Common myeloid progenitor, CD34-positive (primary cell): ENCODE measurements around the gene GOLGA2.

ENCODE experiments used
- CTCF ChIA-PET: fragments of 350-600 bp; sonication (Branson Sonifier 250); formaldehyde crosslinking; loops from one replicate; lab custom pipeline; 2021; ENCODE audit warnings: antibody characterized with exemption; lab: Charles Lee
- POLR2A ChIA-PET: fragments of 350-600 bp; sonication (Branson Sonifier 250); formaldehyde crosslinking; loops from one replicate; lab custom pipeline; 2021; ENCODE audit warnings: antibody characterized with exemption; lab: Charles Lee
- DNase-seq, 3 donors: peaks; one replicate each; pipeline versions ENCODE4 v3.0.0 to v3.0.0-alpha.2; 2013
- H3K27ac ChIP-seq, 2 experiments: 1 replicate in 1 of 2; 2 replicates in 1 of 2; pipeline ENCODE4 v1.7.0; 2013; ENCODE audit warnings: inconsistent platforms in 2 of 2, low read length in 2 of 2, mild to moderate bottlenecking in 2 of 2, low read depth in 1 of 2, moderate library complexity in 1 of 2; ENCODE audit not compliant: severe bottlenecking in 2 of 2, insufficient read depth in 1 of 2, poor library complexity in 1 of 2
- H3K27me3 ChIP-seq, 5 experiments: replicated peaks in 2 of 5; 1 replicate in 3 of 5; 2 replicates in 2 of 5; pipeline versions ENCODE4 v1.6.1 to v1.7.0; 2013; ENCODE audit warnings: low read length in 4 of 5, mild to moderate bottlenecking in 2 of 5, moderate library complexity in 2 of 5, inconsistent platforms in 1 of 5; ENCODE audit not compliant: insufficient read depth in 5 of 5, control insufficient read depth in 4 of 5
- H3K36me3 ChIP-seq, 4 experiments: 1 replicate in 2 of 4; 2 replicates in 2 of 4; pipeline versions ENCODE4 v1.6.1 to v1.7.0; 2013; ENCODE audit warnings: low read length in 3 of 4, control low read depth in 1 of 4, mild to moderate bottlenecking in 1 of 4; ENCODE audit not compliant: control insufficient read depth in 4 of 4, insufficient read depth in 4 of 4
- H3K4me1 ChIP-seq, 4 experiments: 1 replicate in 3 of 4; 2 replicates in 1 of 4; pipeline versions ENCODE4 v1.6.1 to v1.7.1; 2013; ENCODE audit warnings: low read length in 3 of 4, mild to moderate bottlenecking in 3 of 4, control low read depth in 1 of 4, inconsistent platforms in 1 of 4, moderate library complexity in 1 of 4; ENCODE audit not compliant: control insufficient read depth in 4 of 4, insufficient read depth in 4 of 4; ENCODE audit errors: control extremely low read depth in 1 of 4
- H3K4me3 ChIP-seq, 7 experiments: 1 replicate in 4 of 7; 2 replicates in 3 of 7; pipeline versions ENCODE4 v1.5.1 to v1.7.0; 2013; ENCODE audit warnings: mild to moderate bottlenecking in 7 of 7, low read length in 6 of 7, moderate library complexity in 6 of 7, inconsistent platforms in 2 of 7, low read depth in 2 of 7, control low read depth in 1 of 7; ENCODE audit not compliant: insufficient read depth in 4 of 7, control insufficient read depth in 1 of 7; ENCODE audit errors: extremely low read depth in 1 of 7
- H3K9me3 ChIP-seq, 5 experiments: 1 replicate in 4 of 5; 2 replicates in 1 of 5; pipeline versions ENCODE4 v1.6.1 to v1.7.1; 2013; ENCODE audit warnings: low read length in 4 of 5, mild to moderate bottlenecking in 2 of 5, inconsistent platforms in 1 of 5, low read depth in 1 of 5, moderate library complexity in 1 of 5; ENCODE audit not compliant: control insufficient read depth in 4 of 5, insufficient read depth in 2 of 5; ENCODE audit errors: control extremely low read depth in 1 of 5
- WGBS: methylation state at CpG from one replicate; pipeline ENCODE4 v1.1.5; 2013; ENCODE audit not compliant: insufficient coverage; 5-methylcytosine and 5-hydroxymethylcytosine counted together

Gene GOLGA2

DNA sequence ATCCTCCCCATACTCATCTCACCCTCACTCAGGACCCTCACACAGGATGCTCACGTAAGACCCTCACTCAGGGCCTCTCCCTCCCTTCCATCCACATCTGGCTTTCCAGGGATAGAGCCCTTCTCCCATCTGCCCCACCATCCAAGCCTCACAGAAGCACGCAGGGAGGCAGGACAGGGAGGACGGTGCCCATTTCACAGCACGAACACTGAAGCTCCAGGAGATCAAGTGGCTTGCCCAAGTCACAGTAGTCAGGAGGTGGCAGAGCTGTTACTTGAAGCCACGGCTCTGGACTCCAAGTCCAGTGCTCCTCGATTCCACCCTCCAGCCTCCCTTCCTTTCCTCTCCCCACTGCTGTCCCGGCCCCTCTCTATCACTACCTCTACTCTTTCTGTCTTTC, 50.9 kb downstream of the GOLGA2 start:
- WGBS: 89% methylated on average over 3 of the region's 7 CpGs
- H3K27me3 ChIP-seq: no peaks in the 10 kb centered on the region
- H3K27ac ChIP-seq: no peak overlapping the region
- peaks cover 0 to 10% (median 0%) of the 10 kb centered on the region in 4 experiments for H3K4me1 ChIP-seq
- H3K9me3 ChIP-seq: no peaks in the 10 kb centered on the region
- no peak for DNase-seq
- POLR2A ChIA-PET: no interaction called here
- no peak overlapping the region for H3K4me3 ChIP-seq
- CTCF ChIA-PET: interaction anchor here (1.4 kb wide), 1 partner anchor 15 kb away, joined by 3 read pairs; no protein-coding TSS in a partner anchor
- peaks cover 0 to 3% (median 0%) of the 10 kb centered on the region in 4 experiments for H3K36me3 ChIP-seq

DNA sequence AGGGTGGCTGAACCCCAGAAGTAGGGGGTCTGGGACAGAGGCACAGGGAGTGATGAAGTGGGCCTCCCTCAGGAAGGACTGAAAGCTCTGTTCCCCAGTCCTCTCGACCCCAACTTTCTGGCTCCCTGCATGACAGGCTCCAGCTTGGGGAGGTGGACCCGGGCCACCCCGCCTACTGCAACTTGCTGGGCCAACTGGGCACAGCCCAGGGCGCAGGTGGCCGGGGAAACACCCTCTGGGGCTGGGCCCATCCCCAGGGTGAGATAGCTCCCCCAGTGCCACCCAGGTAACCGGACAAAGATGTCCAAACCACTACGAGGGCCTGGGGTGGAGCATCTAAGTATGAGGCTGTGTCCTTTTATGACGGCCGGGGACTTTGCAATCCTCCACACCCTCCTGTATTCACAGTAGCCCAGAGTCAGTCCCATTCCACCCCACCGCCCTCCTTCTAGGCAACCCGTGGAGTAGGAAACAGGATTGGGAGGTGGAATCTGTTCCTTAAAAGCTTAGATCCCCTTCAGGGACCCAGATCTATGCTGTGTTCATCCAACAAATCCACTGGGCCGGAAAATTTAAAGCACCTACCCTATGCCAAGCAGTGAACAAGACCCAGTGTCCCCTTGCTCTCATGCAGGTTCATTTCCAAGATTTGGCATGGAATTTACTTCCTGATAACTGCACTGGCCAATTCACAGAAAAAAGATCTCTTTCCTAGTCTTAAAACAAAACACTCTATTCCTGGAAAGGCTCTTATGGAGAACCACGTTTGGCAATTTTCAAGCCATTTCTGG, 52.7 kb downstream of the GOLGA2 start:
- Histone ChIP-seq H3K9me3 (no peaks in the 10 kb centered on the region), H3K4me3 (no peak overlapping the region), H3K36me3 (peaks cover 0 to 3% (median 0%) of the 10 kb centered on the region in 4 experiments), H3K27me3 (no peaks in the 10 kb centered on the region), H3K27ac (no peak overlapping the region), H3K4me1 (peaks cover 0 to 17% (median 9%) of the 10 kb centered on the region in 4 experiments)
- DNase-seq: no peak
- ChIA-PET POLR2A (no interaction called here), CTCF (interaction anchor here (1.1 to 1.5 kb wide), 3 partner anchors 17 to 216 kb away, joined by 3 to 4 read pairs (median 3); no protein-coding TSS in a partner anchor)
- 98% methylated on average over 7 of the region's 13 CpGs for WGBS

DNA sequence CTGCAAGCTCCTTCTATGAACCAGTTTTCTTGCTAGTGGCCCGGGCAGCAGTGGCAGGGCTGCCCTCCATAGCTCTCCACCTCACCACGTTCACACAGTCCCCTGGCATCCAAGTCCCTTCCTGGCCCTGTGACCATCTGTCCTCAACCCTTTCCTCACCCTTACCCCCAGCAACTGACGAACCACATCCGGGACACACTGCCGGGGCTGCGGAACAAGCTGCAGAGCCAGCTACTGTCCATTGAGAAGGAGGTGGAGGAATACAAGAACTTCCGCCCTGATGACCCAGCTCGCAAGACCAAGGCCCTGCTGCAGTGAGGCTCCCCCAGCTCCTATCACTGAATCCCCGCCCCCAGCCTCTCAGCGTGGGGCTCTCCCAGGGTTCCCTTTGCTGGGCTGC, 53.8 kb downstream of the GOLGA2 start:
- DNase-seq: no peak
- no peaks in the 10 kb centered on the region for H3K9me3 ChIP-seq
- CTCF ChIA-PET: interaction anchor here (1.0 to 1.5 kb wide), 4 partner anchors 9 to 217 kb away, joined by 3 to 4 read pairs (median 3); no protein-coding TSS in a partner anchor
- no peaks in the 10 kb centered on the region for H3K27me3 ChIP-seq
- no peak overlapping the region for H3K27ac ChIP-seq
- H3K4me1 ChIP-seq: peaks cover 0 to 21% (median 11%) of the 10 kb centered on the region in 4 experiments
- POLR2A ChIA-PET: no interaction called here
- H3K4me3 ChIP-seq: no peak overlapping the region
- 95% methylated on average over 5 of the region's 10 CpGs for WGBS
- peaks cover 0 to 3% (median 0%) of the 10 kb centered on the region in 4 experiments for H3K36me3 ChIP-seq

DNA sequence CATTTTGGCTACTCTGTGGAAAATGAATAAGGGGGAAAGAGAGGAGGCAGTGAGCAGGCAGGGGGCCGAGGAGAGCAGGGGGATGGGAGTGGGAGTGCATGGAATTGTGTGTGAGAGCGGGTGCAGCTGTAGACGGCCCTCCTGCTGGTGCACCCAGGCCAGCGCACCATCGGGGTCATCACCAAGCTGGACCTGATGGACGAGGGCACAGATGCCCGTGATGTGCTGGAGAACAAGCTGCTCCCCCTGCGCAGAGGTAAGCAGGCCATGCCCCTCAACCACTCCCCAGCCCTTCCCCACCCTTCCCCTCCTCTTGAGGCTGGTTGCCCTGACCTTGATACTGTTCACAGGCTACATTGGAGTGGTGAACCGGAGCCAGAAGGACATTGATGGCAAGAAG, 56.0 kb downstream of the GOLGA2 start:
- Histone ChIP-seq H3K36me3 (peaks cover 0 to 3% (median 0%) of the 10 kb centered on the region in 4 experiments), H3K4me3 (no peak overlapping the region), H3K4me1 (peaks cover 0 to 12% (median 10%) of the 10 kb centered on the region in 4 experiments), H3K27me3 (no peaks in the 10 kb centered on the region), H3K27ac (no peak overlapping the region), H3K9me3 (no peaks in the 10 kb centered on the region)
- 96% methylated on average over 8 of the region's 9 CpGs for WGBS
- DNase-seq: no peak
- ChIA-PET CTCF (interaction anchor here (2.5 kb wide), 1 partner anchor 35 kb away, joined by 6 read pairs; no protein-coding TSS in a partner anchor), POLR2A (no interaction called here)

DNA sequence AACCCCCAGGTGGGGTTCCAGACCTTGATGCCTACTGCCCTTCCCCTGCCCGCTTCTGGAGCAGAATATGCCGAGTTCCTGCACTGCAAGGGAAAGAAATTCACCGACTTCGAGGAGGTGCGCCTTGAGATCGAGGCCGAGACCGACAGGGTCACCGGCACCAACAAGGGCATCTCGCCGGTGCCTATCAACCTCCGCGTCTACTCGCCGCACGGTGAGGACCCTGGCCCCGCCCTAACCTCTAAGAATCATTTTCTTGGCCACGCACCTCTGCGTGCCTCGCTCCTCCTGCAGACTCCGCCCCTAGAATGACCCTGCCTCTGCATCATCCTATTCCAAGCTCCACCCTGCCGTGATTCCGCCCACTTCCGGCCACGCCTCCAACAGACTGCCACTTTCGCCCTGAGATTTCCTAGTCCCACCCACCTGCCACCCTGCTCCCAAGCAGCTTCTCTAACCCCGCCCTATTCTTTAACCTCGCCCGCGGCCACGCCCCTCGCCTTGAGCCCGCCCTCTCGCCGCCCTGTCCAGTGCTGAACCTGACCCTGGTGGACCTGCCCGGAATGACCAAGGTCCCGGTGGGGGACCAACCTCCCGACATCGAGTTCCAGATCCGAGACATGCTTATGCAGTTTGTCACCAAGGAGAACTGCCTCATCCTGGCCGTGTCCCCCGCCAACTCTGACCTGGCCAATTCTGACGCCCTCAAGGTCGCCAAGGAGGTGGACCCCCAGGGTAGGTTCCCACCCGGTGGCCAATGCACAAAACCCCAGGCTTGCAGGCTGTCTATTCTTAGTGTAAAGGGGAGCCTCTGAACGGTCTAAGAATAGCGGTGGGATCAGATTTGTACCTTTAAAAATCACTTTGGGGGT, 57.1 kb downstream of the GOLGA2 start:
- CTCF ChIA-PET: interaction anchor here (1.0 to 2.5 kb wide), 3 partner anchors 15 to 36 kb away, joined by 3 to 6 read pairs (median 3); no protein-coding TSS in a partner anchor
- H3K4me1 ChIP-seq: peaks cover 0 to 12% (median 10%) of the 10 kb centered on the region in 4 experiments
- H3K9me3 ChIP-seq: no peaks in the 10 kb centered on the region
- H3K4me3 ChIP-seq: peak overlapping the region in 5 of 7 experiments; percentile 38 to 79 (median 70)
- H3K36me3 ChIP-seq: peaks cover 0 to 3% (median 0%) of the 10 kb centered on the region in 4 experiments
- DNase-seq: peak; percentile 93 to 96 (median 93)
- H3K27ac ChIP-seq: no peak overlapping the region
- 15% methylated on average over 46 of the region's 47 CpGs for WGBS
- no peaks in the 10 kb centered on the region for H3K27me3 ChIP-seq
- POLR2A ChIA-PET: no interaction called here

DNA sequence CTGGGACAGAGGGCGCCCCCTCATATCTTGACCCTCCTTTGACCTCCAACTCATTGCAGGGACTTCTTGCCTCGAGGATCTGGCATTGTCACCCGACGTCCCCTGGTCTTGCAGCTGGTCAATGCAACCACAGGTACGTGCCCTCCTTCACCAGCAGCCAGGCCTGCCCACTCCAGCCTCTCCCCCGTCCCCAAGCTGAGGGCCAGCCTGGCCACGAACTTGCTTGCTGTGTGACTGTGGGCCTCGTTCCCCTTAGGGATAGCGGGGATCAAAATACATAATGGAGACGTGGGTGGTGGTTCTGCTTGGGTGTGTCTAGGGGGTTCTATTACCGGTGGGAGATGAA, 57.7 kb downstream of the GOLGA2 start:
- no peaks in the 10 kb centered on the region for H3K27me3 ChIP-seq
- POLR2A ChIA-PET: no interaction called here
- 96% methylated on average over 7 of the region's 11 CpGs for whole genome bisulfite sequencing

More for the DNA sequence above, 57.7 kb downstream of the GOLGA2 start:
- Histone ChIP-seq H3K4me3 (peak overlapping the region in 4 of 7 experiments; percentile 40 to 79 (median 71)), H3K4me1 (peaks cover 0 to 12% (median 10%) of the 10 kb centered on the region in 4 experiments), H3K9me3 (no peaks in the 10 kb centered on the region), H3K36me3 (peaks cover 0 to 3% (median 0%) of the 10 kb centered on the region in 4 experiments), H3K27ac (no peak overlapping the region)
- CTCF ChIA-PET: interaction anchor here (1.0 to 2.5 kb wide), 3 partner anchors 16 to 37 kb away, joined by 3 to 6 read pairs (median 3); no protein-coding TSS in a partner anchor
- no peak for DNase-seq
